ENCODE results near the gene HAS3.
"Not testable (repeated sequence)": the region's sequence is repeated elsewhere in the genome, so short reads cannot be mapped to it uniquely, and the experiment has no call there.

HAS3 gene

DNA sequence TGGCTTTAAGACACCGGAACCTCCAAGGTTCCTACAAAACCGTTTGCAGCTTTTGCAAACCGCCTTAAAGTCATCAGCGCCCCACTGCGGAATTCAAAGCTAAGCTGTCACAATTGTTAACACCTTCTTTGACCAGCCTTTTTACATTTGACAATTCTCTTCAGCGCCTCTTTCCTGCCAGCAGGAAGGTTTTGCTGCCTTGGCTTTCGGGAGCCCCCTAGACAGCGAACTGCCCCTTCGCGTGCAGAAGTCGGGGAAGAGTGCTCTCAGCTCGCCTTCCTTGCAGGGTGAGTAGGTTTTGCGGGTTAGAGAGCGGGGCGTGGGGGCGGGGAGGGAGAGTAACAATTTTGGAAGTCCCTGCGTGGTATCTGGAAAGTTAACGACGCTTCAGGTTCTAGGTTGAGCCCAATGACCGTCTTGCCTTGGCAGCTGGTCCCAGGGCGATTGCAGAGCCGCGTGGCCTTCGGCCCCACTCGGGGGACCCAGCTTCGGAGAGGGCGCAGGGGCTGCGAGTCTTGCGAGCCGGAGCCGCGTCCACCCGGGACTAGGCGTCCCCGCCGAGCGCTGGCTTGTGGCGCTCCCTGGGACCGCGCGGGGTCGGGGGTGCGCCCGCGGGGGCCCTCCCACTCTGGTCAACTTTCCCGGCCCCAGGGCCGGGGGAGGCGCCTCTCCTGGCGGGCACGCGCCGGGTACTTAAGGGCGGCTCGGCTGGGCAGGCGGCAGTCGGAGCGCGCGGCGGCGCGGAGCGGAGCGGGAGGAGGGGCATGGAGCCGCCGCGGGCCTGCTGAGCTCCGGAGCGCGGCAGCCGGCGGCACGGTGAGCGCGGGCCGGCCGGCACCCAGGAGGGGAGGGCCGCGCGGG lies at the start of gene HAS3:
Gene HAS3, plus strand, starts transcription at position 153 of the 861 bp plus-strand sequence. CDS start 3,743 bp downstream, outside the sequence.
- no peak for DNase-seq

DNA sequence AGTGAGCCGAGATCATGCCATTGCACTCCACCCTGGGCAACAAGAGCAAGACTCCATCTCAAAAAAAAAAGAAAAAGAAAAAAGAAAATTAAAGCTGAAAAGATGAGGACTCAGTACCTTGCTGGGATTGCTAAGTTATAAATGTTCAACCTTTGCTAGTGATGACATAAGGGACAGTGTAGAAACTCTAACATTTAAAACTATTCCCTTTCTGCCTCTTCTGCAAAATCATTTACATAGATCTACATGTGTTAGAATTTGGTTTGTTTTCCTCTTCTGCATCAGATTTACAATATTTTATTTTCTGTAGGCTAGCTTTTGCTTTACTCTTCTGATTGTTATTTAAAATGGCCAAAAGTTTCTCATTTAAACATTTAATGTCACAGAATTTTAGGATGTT lies 49.5 kb upstream of the HAS3 start:
- DNase-seq: no peak

DNA sequence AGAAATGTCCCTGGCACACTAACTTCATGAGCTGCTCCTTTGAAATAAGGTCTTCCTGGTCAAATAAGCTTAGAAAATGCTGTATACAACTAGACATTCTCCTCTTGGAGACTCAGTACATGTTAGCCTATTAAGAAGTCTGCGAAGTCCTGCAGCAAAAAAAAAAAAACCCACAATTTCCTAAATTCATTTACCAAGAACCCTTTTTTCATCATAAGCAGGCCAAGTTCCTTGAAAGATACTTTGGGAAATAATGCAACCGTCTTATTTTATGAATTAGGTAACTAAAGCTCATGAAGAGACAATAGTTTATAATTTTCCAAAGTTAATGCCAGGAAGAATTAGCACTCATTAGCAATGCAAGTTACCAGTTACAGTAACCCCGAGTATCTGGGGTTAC lies 49.0 kb upstream of the HAS3 start:
- DNase-seq: no peak

DNA sequence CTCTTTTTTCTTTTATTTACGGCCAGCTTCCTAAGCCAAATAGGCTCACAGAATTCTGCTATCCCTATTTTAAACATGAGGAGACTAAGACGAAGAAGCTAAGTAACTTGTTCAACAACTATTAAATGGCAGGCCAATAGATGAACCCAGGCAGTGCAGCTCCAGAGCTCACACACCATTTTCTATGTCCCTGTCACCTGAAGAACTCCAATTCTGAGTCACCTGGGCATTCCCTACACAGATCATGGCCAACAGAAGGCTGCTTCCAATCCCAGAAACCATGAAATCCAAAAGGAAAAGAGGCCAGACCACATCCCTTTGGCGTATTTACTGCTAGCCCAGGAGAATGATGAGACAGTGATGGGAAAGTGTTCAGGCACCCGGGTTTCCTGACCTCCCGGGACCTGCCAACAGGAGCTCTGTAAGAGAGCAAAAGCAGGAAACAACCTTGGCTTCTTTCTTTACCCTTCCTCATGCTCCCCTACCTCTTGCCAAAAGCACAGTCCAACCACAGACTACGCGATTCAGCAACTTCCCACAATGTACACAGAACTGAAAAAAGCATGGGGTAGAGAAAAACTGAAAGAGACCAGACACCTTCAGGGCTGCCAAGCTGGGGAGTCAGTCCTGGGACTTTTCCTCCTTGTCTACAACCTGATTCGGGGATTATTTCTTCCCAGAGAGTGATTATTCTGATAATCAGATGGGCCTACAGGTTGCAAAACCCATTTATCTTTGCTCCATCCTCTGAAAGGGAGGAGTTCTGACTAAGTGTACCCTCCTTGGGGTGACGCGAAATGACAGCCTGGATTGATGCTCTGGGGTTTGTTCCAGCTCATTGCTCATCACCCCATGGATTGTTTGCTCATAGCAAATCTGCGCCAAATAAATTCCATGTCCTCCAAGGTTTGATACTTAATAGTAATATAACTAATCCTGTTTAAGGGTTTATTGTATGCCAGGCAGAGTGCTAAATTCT lies 47.8 kb upstream of the HAS3 start:
- DNase-seq: no peak

GRCh38 chr16:69063491-69063890 lies 42.0 kb upstream of the HAS3 start:
- DNase-seq: not testable (repeated sequence)

DNA sequence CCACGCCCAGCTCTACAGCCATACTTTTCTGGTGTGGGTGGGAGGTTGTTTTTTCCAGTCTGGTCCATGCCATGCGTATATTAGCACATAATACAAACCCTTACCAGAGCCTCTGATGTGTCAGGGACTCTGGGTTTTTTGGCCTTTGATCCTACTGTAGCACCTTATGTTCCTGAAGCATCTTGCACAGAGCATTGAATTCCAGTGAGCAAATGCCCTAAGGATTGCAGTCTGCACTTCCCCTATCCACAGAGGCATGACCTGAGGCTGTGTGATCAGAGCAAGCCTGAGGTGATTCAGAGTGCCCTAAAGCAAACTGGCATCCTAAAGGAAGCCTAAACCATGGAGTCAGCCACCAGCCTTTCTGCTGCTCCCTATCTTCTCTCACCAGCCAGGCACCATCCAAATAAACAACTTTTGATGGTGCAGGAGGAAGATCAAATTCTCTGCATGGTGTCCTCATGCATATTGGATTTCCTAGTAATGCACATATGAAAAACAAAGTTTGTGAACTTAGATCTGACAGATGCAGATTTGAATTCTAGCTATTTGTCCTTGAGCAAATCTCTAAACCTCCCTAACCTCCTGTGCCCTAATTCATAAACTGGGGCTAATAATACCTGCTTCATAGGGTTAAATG lies 41.2 kb upstream of the HAS3 start:
- no peak for DNase-seq

GRCh38 chr16:69064764-69065313 lies 40.6 kb upstream of the HAS3 start:
- DNase-seq: no peak

- DNase-seq: no peak
Measured at GRCh38 chr16:69069504-69069903, 35.9 kb upstream of the HAS3 start.

DNA sequence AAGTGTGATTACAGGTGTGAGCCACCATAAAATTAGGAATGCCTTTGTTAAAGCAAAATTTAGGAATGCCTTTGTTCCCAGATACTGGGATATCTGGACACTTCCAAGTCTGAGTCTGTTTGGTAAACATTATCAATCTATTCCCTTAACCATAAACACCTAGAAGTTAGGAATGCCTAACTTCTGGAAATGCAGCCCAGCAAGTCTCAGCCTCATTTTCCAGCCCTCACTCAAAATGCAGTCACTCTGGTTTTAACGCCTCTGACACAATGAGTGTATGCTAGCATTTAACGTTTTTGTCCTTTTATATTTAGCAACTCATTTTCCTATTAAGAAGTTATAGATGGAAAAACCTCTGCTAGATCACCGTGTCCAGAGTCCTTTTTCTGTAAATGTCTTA lies 34.4 kb upstream of the HAS3 start:
- no peak for DNase-seq

DNA sequence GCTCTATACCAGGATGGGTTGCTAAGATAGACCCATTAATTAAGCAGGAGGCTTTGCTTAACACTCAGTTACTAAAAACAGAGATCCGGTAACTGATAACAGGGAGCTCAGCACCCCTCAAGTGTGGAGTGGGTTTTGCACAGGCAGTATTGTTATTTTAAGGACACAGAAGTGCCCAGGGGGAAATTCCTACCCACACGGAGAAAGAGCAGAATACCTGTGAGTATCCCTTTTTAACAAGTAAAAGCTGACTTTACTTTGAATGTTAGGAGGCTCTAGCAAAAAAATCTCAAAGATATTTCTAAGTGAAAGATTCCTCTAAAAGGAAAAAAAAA lies 32.8 kb upstream of the HAS3 start:
- no peak for DNase-seq

DNA sequence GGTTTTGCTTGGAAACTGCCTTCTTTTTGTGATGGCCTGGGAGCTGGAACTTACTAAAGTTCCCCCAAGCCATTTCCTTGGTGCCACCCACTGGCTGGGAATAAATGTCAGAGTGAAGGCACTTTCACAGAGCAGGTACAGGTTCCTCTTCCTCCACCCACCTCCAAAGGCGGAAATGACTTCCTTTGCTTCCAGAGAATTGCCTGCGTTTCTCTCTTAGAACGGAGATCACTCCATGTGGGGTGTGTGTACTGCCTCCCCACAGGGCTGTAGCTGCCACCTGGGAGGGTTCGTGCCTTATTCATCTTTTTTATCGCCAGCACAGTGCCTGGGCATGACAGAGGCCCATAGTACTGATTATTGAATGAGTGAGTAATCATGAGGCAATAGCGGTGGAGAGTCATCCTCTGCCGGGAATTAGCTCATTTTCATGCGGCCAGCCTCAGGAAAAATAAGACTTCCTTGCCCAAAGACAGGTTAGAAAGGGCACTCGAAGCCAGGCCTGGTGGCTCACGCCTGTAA lies 32.2 kb upstream of the HAS3 start:
- DNase-seq: no peak

GRCh38 chr16:69077251-69077650 lies 28.2 kb upstream of the HAS3 start:
- DNase-seq: no peak

- DNase-seq: no peak
Measured at GRCh38 chr16:69078073-69078472, 27.4 kb upstream of the HAS3 start.

- no peak for DNase-seq
Measured at GRCh38 chr16:69079697-69080096, 25.8 kb upstream of the HAS3 start.

GRCh38 chr16:69083306-69083941 lies 22.0 kb upstream of the HAS3 start:
- no peak for DNase-seq

DNA sequence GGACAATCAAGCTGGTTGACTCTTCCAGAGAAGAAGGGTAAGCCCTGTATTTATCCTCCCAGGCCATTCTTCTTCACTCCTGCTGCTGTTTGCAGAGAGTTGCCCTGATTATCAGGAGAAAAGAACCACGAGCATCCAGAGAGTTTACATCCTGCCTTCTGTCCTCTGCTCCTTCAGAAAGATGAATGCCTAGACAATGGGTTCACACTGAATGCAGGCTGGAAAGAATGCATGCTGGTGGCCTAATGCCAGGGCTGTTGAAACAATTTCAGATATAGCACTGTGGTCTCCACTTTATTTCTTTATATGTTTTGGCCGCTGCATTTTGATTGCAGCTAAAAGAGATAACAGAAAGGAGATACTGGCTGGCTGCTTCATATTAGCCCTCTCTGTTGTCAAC lies 21.2 kb upstream of the HAS3 start:
- DNase-seq: no peak

DNA sequence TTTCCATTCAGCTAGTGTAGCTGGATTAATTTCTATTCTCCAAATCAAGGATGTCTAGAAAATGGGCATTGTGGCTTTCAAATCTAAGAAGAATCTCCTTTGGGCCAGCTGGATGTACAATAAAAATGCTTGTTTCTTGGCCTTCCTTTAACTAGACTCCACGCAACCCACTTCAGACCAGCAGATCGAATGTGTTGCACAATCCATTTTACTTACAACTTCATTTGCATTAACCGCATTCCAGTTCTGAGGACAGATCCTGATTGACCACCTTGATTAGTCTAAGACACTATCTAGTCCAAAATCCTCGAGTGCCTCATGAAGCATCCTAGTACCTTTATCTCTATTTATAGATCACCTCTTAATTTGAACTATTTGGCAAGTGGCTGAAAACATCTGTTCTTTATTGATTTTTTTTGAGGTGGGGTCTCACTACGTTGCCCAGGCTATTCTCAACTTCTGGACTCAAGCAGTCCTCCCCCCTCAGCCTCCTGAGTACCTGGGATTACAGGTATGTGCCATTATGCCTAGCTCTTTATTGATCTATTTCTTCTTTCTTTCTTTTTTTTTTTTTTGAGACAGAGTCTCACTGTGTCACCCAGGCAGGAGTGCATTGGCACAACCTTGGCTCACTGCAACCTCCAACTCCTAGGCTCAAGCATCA lies 20.3 kb upstream of the HAS3 start:
- DNase-seq: no peak

- DNase-seq: no peak
Measured at GRCh38 chr16:69087161-69087581, 18.3 kb upstream of the HAS3 start.

DNA sequence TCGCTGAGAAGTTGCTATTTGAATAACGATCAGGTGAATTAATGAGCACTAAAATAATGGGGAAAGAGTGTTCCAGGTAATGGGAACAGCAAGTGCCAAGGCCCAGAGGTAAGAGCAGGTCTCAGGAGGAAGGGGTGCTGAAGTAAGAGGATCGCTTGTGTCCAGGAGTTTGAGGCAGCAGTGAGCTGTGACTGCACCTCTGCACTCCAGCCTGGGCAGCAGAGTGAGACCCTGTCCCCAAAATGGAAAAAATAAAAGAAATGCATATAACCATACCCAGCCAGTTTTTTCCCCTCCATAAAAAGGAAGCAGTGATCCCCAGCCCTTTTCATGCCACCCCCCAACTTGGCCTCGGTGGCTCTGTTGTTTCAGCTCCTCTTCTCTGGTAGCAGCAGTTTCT lies 16.8 kb upstream of the HAS3 start:
- DNase-seq: no peak

- DNase-seq: no peak
Measured at GRCh38 chr16:69089091-69089910, 16.2 kb upstream of the HAS3 start.

DNA sequence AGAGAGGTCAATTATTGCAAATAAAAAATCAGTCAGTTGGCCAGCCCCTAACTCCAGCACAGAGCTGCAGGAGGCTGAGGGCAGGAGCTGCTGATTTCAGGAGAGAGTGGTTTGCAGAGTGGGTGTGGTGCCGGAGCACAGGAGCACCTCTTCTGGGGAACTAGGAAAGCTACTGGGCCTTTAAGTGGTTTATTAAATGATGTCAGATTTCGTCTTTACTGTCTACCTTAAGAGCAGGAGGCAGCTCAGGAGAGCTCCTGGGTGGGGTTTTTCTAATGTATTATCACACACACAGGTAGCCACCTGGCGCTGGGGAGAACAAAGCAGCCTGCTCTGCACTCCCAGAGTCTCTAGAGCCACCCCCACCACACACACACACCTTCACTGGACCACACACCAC lies 11.5 kb upstream of the HAS3 start:
- DNase-seq: no peak
